Erythroblast (primary cell): Measurements from ENCODE around the gene AEBP1.

Experiments used
- GATA1 ChIP-seq: IDR thresholded peaks from 2 replicates; pipeline ENCODE4 v1.6.1; 2011; ENCODE audit warnings: low read depth, mild to moderate bottlenecking, control low read depth, low read length, moderate library complexity
- POLR2A ChIP-seq: IDR thresholded peaks from 2 replicates; pipeline ENCODE4 v1.6.1; 2011; ENCODE audit warnings: mild to moderate bottlenecking, low read length

- TF ChIP-seq POLR2A = no peak
- no peak for TF ChIP-seq GATA1
These were observed 11.0 kb upstream of the AEBP1 start for GRCh38 chr7:44093102-44093641.
